ENCODE measurements around the gene PCDHA2.
"Not testable (repeated sequence)": the region's sequence is repeated elsewhere in the genome, so short reads cannot be mapped to it uniquely, and the experiment has no call there.

The PCDHA2 gene

GRCh38 chr5:140794595-140795258 is at the start of gene PCDHA2:
Gene PCDHA2, plus strand, starts transcription at chr5:140794852.
- DNase-seq (no peak), ATAC-seq (no peak)
- H3K27me3 Mint-ChIP-seq: peaks cover 14% of the 10 kb centered on the region
- H3K4me1 Mint-ChIP-seq: no peaks in the 10 kb centered on the region
- H3K4me3 Mint-ChIP-seq: no peak within 1 kb of the TSS
- H3K27ac Mint-ChIP-seq: no peak within 1 kb of the TSS
- peaks cover 15% of the 10 kb centered on the region for H3K36me3 Mint-ChIP-seq (ENCODE audit: low read depth)
- H3K9me3 Mint-ChIP-seq: peaks cover 47% of the 10 kb centered on the region

- DNase-seq (no peak), ATAC-seq (no peak)
- Mint-ChIP-seq H3K36me3 (ENCODE audit: low read depth) (peaks cover 9% of the 10 kb centered on the region), H3K4me1 (no peaks in the 10 kb centered on the region), H3K27ac (no peak overlapping the region), H3K9me3 (peaks cover 83% of the 10 kb centered on the region), H3K27me3 (peaks cover 4% of the 10 kb centered on the region), H3K4me3 (no peak overlapping the region)
These were observed 41.1 kb upstream of the PCDHA2 start for GRCh38 chr5:140753561-140753960.

- H3K36me3 Mint-ChIP-seq (ENCODE audit: low read depth): peaks cover 35% of the 10 kb centered on the region
These were observed 30.3 kb upstream of the PCDHA2 start for GRCh38 chr5:140764177-140764973.

GRCh38 chr5:140767444-140767843 is 27.2 kb upstream of the PCDHA2 start:
- Mint-ChIP-seq H3K9me3 (peaks cover 84% of the 10 kb centered on the region), H3K27me3 (no peaks in the 10 kb centered on the region), H3K4me1 (no peaks in the 10 kb centered on the region), H3K36me3 (ENCODE audit: low read depth) (peaks cover 24% of the 10 kb centered on the region), H3K4me3 (no peak overlapping the region), H3K27ac (no peak overlapping the region)
- no peak for ATAC-seq
- DNase-seq: no peak

More at GRCh38 chr5:140764177-140764973, 30.3 kb upstream of the PCDHA2 start:
- DNase-seq: no peak
- Mint-ChIP-seq H3K4me1 (no peaks in the 10 kb centered on the region), H3K9me3 (peaks cover 77% of the 10 kb centered on the region), H3K27ac (no peak overlapping the region), H3K4me3 (no peak overlapping the region), H3K27me3 (peaks cover 2% of the 10 kb centered on the region)
- no peak for ATAC-seq

- H3K27ac Mint-ChIP-seq: no peak overlapping the region
- no peaks in the 10 kb centered on the region for H3K4me1 Mint-ChIP-seq
- DNase-seq (no peak), ATAC-seq (no peak)
- H3K36me3 Mint-ChIP-seq (ENCODE audit: low read depth): peaks cover 12% of the 10 kb centered on the region
- H3K4me3 Mint-ChIP-seq: no peak overlapping the region
- peaks cover 77% of the 10 kb centered on the region for H3K9me3 Mint-ChIP-seq
- H3K27me3 Mint-ChIP-seq: peaks cover 6% of the 10 kb centered on the region
These were observed 14.1 kb upstream of the PCDHA2 start for GRCh38 chr5:140780512-140780911.

GRCh38 chr5:140785905-140786686 is 8.6 kb upstream of the PCDHA2 start, which contains the start of gene PCDHA1:
Gene PCDHA1, plus strand, starts transcription at chr5:140786140.
- H3K4me1 Mint-ChIP-seq: no peaks in the 10 kb centered on the region
- H3K9me3 Mint-ChIP-seq: peaks cover 49% of the 10 kb centered on the region
- no peak for ATAC-seq
- no peak within 1 kb of the TSS for H3K27ac Mint-ChIP-seq
- DNase-seq: no peak
- peaks cover 23% of the 10 kb centered on the region for H3K36me3 Mint-ChIP-seq (ENCODE audit: low read depth)
- no peak within 1 kb of the TSS for H3K4me3 Mint-ChIP-seq
- peaks cover 20% of the 10 kb centered on the region for H3K27me3 Mint-ChIP-seq

- H3K27me3 Mint-ChIP-seq: peaks cover 25% of the 10 kb centered on the region
- not testable (repeated sequence) for ATAC-seq, H3K27ac Mint-ChIP-seq, H3K4me1 Mint-ChIP-seq, H3K4me3 Mint-ChIP-seq, DNase-seq
- H3K36me3 Mint-ChIP-seq (ENCODE audit: low read depth): peaks cover 21% of the 10 kb centered on the region
- H3K9me3 Mint-ChIP-seq: peaks cover 51% of the 10 kb centered on the region
These were observed 7.2 kb upstream of the PCDHA2 start for GRCh38 chr5:140787422-140787821.

GRCh38 chr5:140787849-140788504 is 6.7 kb upstream of the PCDHA2 start:
- H3K9me3 Mint-ChIP-seq: peaks cover 51% of the 10 kb centered on the region
- H3K36me3 Mint-ChIP-seq (ENCODE audit: low read depth): peaks cover 21% of the 10 kb centered on the region
- H3K27me3 Mint-ChIP-seq: peaks cover 25% of the 10 kb centered on the region
- not testable (repeated sequence) for H3K4me3 Mint-ChIP-seq, H3K4me1 Mint-ChIP-seq, ATAC-seq, H3K27ac Mint-ChIP-seq, DNase-seq

- H3K9me3 Mint-ChIP-seq: peaks cover 50% of the 10 kb centered on the region
- ATAC-seq (no peak), DNase-seq (no peak)
- peaks cover 24% of the 10 kb centered on the region for H3K36me3 Mint-ChIP-seq (ENCODE audit: low read depth)
- H3K4me3 Mint-ChIP-seq: no peak overlapping the region
- peaks cover 27% of the 10 kb centered on the region for H3K27me3 Mint-ChIP-seq
- no peaks in the 10 kb centered on the region for H3K4me1 Mint-ChIP-seq
- no peak overlapping the region for H3K27ac Mint-ChIP-seq
These were observed 3.6 kb upstream of the PCDHA2 start for GRCh38 chr5:140791089-140791488.

GRCh38 chr5:140795259-140795641 is 598 bp downstream of the PCDHA2 start:
- DNase-seq (no peak), ATAC-seq (no peak)
- Mint-ChIP-seq H3K4me3 (no peak overlapping the region), H3K27me3 (peaks cover 16% of the 10 kb centered on the region), H3K9me3 (peaks cover 50% of the 10 kb centered on the region), H3K27ac (no peak overlapping the region), H3K4me1 (no peaks in the 10 kb centered on the region), H3K36me3 (ENCODE audit: low read depth) (peaks cover 15% of the 10 kb centered on the region)

GRCh38 chr5:140796072-140796717 is 1.5 kb downstream of the PCDHA2 start:
- Mint-ChIP-seq H3K27me3 (peaks cover 16% of the 10 kb centered on the region), H3K9me3 (peaks cover 53% of the 10 kb centered on the region), H3K36me3 (ENCODE audit: low read depth) (peaks cover 19% of the 10 kb centered on the region)
- not testable (repeated sequence) for DNase-seq, H3K4me1 Mint-ChIP-seq, H3K4me3 Mint-ChIP-seq, H3K27ac Mint-ChIP-seq, ATAC-seq

GRCh38 chr5:140796718-140797095 is 2.1 kb downstream of the PCDHA2 start:
- H3K4me3 Mint-ChIP-seq: no peak overlapping the region
- H3K36me3 Mint-ChIP-seq (ENCODE audit: low read depth): peaks cover 21% of the 10 kb centered on the region
- peaks cover 52% of the 10 kb centered on the region for H3K9me3 Mint-ChIP-seq
- DNase-seq (no peak), ATAC-seq (no peak)
- H3K27me3 Mint-ChIP-seq: peaks cover 16% of the 10 kb centered on the region
- H3K4me1 Mint-ChIP-seq: no peaks in the 10 kb centered on the region
- H3K27ac Mint-ChIP-seq: no peak overlapping the region

- Mint-ChIP-seq H3K27me3 (peaks cover 13% of the 10 kb centered on the region), H3K4me1 (no peaks in the 10 kb centered on the region), H3K36me3 (ENCODE audit: low read depth) (peaks cover 18% of the 10 kb centered on the region), H3K27ac (no peak within 1 kb of the TSS), H3K4me3 (no peak within 1 kb of the TSS), H3K9me3 (peaks cover 42% of the 10 kb centered on the region)
- DNase-seq (no peak), ATAC-seq (no peak)
These were observed 6.3 kb downstream of the PCDHA2 start, which contains the start of gene PCDHA3 for GRCh38 chr5:140800816-140801493. Gene PCDHA3, plus strand, starts transcription at chr5:140801057.
